WI38 (cell line): Measurements from ENCODE around the gene OR6C76.
"Not testable (repeated sequence)": the region's sequence is repeated elsewhere in the genome, so short reads cannot be mapped to it uniquely, and the experiment has no call there.

Experiments used
- H3K4me3 ChIP-seq: 2 replicates; pipeline ENCODE4 v1.5.1; 2011; ENCODE audit warnings: low read depth, mild to moderate bottlenecking, control low read depth, low read length
- CTCF ChIP-seq: IDR thresholded peaks from 2 replicates; pipeline ENCODE4 v1.5.1; 2012; ENCODE audit warnings: low read depth, mild to moderate bottlenecking, control low read depth, low read length

Gene OR6C76

GRCh38 chr12:55425954-55426353 lies at the start of gene OR6C76:
OR6C76 (plus strand) TSS chr12:55426254; CDS start chr12:55426254, 0 bp downstream.
- no peak within 1 kb of the TSS for H3K4me3 ChIP-seq
- TF ChIP-seq CTCF: no peak

GRCh38 chr12:55385891-55386290 lies 40.2 kb upstream of the OR6C76 start:
- TF ChIP-seq CTCF: no peak
- no peak overlapping the region for H3K4me3 ChIP-seq

- no peak overlapping the region for H3K4me3 ChIP-seq
- TF ChIP-seq CTCF: no peak
Measured at GRCh38 chr12:55392032-55392795, 33.8 kb upstream of the OR6C76 start.

- TF ChIP-seq CTCF: no peak
- no peak overlapping the region for H3K4me3 ChIP-seq
Measured at GRCh38 chr12:55396326-55396725, 29.7 kb upstream of the OR6C76 start.

- no peak within 1 kb of the TSS for H3K4me3 ChIP-seq
- no peak for TF ChIP-seq CTCF
Measured at GRCh38 chr12:55400229-55400628, 25.8 kb upstream of the OR6C76 start, which contains the start of gene OR6C65. OR6C65 (plus strand) TSS chr12:55400529; CDS start chr12:55400529, 0 bp downstream.

GRCh38 chr12:55407866-55408265 lies 18.2 kb upstream of the OR6C76 start:
- no peak for TF ChIP-seq CTCF
- no peak overlapping the region for H3K4me3 ChIP-seq

GRCh38 chr12:55409133-55409532 lies 16.9 kb upstream of the OR6C76 start:
- H3K4me3 ChIP-seq: not testable (repeated sequence)

- H3K4me3 ChIP-seq: not testable (repeated sequence)
Measured at GRCh38 chr12:55412138-55412537, 13.9 kb upstream of the OR6C76 start.

- H3K4me3 ChIP-seq: not testable (repeated sequence)
Measured at GRCh38 chr12:55413498-55414388, 12.3 kb upstream of the OR6C76 start.

GRCh38 chr12:55414396-55414823 lies 11.6 kb upstream of the OR6C76 start:
- not testable (repeated sequence) for H3K4me3 ChIP-seq

GRCh38 chr12:55414889-55415288 lies 11.2 kb upstream of the OR6C76 start:
- not testable (repeated sequence) for H3K4me3 ChIP-seq
